Stimulated activated CD4-positive, alpha-beta T cell treated with anti-CD3 and anti-CD28 coated beads, TNF-alpha, amount 100 ng/mL, for 48 hours (primary cell): ENCODE results near the gene DPF3.

Experiments used
- DNase-seq, 3 donors: peaks; one replicate each; pipeline ENCODE4 v3.0.0-alpha.2; 2020; ENCODE audit warnings: low read depth in 3 of 3

Gene DPF3

DNA sequence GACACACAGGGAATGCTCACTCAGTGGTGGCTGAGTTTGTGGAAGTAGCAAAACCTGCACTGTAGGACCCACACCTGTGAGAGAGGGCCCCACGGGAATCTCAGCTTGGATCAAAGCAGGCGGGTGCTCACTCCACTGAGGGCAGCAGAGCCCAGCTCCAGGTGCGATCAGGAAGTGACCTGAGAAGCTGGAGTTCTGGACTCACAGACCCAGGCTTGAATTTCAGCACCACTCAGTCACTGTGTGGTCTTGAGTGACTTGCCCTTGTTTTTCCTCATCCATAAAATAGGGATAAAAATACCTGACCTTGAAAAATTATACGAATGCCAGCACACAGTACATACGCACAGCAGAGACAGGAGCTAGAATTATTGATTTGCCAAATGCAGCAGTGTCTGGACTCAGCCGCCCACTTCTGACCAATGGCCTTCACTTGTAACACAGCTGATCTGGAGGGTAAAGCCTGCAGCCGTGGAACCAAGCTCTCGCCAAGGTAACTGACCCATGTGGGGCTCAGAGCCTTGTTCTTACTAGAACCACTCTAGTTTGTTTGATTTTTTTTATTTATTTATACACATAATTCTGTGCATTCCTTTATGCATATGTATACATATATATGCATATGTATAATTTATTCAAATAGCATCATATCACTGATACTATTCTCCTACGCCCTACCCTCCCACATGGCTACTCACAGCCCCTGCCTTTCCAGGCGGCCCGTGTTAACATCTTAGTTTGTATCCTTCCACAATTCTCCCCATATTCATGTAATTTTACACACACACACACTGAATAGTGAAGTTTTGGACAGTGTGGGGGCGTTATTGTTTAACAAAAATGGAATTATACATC lies 53.9 kb downstream of the DPF3 start:
- DNase-seq: no peak

DNA sequence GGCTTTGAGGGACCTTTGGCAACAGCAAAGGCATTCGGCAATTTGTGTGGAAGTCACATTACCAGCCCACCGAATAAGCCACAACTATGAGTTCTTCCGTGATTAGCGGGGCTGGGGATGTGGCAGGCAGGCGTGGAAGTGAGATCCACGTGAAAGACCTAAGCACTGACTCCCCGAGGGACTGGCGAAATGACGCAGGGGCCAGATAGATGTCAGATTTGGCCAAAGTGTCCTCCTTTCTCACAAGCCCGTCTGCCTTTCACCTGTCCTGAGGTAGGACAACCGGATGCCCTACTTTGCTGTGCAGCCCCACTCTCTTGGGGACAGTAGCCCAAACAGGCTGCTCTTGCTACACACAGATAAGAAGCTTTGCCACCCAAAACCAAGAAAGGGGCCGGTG lies 54.5 kb downstream of the DPF3 start:
- DNase-seq: no peak

DNA sequence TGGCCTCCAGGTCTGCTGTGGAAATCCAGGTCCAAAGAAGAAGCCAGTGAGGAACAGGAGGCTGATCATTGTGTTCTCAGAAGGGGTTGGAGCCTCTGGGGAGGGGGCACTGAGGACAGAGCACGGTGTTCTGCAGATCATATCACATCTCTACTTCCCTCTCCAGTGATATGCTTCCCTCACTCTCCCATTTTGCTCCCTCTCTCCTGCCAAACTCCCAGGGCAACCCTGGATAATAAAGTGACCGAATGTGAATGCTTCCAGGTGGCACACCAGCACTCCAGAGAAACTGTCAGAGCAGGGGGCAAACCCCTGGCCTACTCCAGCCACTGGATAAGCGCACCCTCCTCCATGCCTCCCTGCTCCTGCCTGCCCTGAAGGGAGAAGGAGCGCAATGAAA lies 57.8 kb downstream of the DPF3 start:
- no peak for DNase-seq

DNA sequence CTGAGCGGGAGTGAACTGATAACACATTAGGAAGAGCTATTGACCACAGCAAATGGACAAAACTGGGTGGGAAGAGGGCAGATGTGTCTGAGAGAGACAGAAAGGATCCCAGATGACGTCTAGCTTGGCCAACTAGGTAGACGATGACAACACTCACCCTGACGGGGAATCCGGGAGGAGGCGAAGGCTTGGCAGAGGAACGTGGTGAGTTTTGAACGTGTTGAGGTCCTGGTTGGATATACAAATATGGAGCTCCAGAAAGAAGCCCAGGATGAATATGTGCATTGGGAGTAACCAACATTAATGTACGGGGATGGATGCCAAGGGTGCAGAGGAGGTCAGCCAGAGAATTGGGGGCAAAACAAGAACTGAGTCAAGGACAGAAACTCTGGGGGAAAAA lies 60.7 kb downstream of the DPF3 start:
- no peak for DNase-seq

DNA sequence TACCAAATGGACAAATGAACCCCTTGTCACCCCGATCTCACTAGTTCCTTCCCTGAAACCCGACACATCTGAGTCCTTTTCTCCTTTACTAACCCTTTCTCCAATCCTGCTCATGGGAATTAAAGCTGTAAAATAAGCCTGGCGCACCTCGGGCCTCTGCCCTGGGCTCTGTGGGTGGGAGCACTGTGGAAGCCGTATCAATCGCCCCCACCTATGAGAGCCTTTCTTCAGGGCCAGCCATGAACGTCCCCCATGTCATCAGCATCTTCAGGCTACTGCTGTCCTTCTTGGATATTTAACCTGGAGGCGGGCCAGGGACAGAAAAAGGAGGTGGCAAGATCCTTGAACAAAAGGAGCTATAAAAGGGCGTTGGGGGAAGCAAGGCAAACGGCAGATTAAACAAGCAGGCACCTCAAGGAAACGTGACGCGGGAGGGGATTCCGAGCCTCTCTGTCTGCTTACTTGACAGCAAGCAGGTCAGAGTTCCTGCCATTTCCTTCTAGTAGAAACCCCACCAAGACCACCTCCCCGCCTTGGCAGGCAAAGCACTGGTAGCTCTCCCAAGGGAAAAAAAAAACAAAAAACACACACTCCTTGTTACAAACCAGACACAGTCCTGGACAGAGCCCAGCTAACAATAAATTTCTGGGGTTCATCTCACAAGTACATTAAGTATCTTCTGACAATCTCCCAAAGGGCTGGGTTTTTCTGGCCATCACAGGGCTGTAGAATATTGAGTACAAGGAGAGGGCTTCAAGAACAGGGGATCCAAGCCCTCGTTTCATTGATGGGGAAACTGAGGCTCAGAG lies 62.9 kb downstream of the DPF3 start:
- no peak for DNase-seq

DNA sequence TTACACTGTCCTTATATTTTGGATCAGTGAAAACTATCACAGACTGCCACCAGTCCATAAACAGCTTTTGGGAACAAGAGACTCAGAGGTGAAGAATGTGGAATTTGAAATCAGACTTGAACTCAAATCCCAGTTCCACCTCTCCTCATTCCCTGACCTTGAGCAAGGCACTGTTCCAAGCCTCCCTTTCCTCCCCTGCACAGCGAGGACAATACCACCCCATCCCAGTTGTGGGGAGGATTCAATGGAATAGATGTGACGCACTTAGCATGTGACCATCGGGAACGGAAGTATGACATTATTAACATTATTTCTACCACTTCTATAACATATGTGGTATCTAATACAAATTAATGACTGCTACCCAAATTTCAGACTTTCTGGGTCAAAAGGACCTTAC lies 63.5 kb downstream of the DPF3 start:
- no peak for DNase-seq

DNA sequence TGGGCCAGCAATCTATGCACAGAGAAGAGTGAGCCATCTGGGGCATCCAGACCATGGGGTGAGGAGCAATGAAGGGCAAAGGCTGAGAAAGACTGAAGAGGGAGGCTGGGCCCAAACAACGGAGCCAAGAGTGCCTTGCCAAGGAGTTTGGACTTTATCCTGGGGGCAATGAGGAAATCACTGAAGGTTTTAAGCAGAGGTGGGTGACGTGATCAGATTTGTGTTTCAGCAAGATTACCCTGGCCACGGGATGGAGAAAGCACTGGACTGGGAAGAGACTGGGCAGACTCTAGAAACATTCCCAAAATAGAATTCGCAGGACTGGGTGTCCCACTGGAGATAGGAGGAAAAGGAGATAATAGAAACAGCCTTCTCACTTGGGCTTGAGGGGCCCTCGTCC lies 65.3 kb downstream of the DPF3 start:
- no peak for DNase-seq

DNA sequence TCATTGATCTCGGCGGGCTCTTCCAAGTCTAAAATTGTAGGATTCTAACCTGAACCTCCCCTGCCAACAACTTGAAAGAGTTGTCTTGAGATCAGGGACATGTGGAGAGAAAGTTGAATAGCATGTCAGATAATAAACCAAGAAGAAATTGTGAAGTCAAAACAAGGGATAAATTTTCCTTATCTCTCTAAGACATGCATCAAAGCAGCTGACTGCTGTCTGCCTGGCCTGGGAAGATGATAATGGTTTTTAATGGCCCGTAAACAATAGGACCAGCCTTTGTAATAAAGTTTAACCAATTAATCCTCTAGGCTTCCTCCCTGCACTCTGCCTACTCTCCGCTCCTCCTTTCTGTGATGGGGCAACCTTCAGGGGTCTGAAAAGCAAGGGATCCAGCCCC lies 67.9 kb downstream of the DPF3 start:
- DNase-seq: no peak

DNA sequence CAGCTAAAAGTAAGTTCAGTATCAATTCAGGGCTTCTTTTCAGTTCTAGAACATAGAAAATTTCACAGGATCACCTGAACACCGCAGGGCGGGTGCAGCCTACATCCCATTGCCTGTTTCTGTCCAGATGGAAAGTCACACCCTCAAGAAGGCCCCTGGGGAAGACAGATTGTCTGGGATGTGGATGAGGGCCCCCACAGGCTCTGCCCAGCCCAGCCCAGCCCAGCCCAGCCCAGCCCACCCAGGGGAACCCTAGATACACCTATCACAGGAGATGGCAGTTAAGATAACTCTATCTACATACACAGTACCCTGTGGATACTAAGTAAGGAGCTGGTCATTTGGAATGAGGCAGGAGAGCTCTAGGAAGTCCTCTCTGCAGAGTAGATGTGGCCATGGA lies 68.4 kb downstream of the DPF3 start:
- DNase-seq: no peak

DNA sequence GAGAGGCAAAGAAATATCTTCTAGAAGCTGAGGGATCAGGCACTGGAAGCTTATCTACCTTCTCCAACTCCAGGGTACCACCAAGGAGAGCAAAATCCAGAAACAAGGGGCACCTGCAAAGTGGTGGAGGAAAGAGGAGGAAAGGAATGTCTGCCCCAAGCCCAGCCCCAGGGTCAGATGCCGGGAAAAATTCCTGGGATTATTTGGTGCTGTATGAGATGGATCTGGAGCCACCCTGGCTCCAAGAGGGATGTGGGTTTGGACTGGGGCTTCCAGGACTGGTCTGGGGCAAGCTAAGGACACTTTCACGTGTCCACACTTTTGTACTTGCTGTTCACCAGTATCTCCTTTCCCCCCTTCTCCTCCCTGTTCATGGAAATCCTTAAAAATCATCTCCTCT lies 69.8 kb downstream of the DPF3 start:
- no peak for DNase-seq

DNA sequence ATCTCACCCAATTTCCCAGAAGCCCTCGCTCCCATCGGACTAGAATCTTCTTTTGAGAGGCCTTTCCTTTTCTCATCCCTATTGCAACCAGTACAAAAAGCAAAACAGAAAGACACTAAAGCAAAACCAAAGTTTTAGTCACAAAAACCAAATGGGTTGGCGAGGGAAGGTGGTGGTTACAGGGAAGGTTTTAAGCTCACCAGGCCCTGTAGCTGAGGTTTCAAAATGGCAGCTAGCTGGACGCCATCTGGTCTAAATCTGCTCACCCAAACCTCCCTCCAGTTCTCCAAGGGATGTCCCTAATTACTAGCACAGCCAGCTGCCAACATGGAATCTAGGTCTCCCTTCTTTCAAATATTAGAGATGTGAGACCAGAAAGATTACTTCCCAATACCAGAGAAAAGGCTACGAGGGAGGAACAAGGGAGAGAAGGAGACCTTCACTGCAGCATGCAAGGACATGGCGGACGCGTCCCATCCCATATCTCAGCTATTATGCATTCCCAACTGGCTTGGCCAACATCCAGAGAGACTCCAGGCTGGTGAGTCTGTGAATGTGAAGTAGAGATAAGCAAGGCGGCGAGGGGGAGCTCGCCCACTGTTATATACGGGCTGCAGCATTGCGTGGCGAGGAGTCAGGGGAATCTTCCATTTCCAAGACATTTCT lies 70.8 kb downstream of the DPF3 start:
- no peak for DNase-seq

DNA sequence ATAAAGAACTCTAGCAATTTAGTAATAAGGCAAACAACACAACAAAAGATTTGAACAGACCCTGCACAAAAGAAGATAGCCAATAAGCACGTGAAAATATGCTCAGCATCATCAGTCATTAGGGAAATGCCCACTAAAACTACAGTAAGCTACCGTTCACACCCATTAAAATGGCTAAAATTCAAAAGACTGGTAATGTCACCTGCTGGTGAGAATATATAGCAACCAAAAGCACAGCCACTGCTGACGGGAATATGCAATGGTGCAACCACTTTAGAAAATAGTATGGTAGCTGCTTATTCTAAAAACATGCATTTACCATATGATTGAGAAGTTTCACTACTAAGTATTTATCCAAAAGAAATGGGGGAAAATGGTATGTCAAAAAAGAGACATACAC lies 74.9 kb downstream of the DPF3 start:
- DNase-seq: no peak

DNA sequence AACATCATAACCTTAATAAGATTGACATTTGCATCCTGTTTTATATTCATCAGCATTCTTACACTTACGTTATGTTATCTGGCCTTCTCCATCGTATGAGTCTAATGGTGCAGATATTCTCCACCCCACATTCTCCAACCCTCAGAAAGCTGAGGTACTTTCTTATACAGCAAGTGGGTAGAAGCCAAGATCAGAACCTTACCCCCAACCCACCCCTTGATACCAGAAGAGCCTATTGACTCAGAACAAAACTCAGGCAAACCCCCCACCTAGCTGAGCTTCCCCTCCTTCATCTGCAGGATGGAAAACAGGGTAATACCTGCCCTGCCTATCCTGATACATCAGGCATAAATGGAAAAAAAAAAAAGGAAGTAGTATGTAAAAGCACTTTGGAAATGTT lies 77.6 kb downstream of the DPF3 start:
- DNase-seq: no peak

DNA sequence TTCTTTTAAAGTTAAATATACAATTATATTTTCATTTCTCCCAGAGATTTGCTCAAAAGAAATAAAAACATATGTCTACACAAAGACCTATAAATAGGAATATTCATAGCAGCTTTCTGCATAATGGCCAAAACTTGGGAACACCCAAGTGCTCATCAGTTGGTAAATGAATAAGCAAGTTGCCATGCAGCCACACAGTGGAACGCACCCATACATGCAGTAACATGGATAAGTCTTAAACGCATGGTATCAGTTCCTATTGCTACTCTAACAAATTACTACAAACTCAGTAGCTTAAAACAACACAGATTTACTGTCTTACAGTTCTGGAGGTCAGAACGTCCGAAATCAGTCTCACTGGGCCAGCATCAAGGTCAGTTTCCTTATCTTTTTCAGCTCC lies 78.5 kb downstream of the DPF3 start:
- no peak for DNase-seq

DNA sequence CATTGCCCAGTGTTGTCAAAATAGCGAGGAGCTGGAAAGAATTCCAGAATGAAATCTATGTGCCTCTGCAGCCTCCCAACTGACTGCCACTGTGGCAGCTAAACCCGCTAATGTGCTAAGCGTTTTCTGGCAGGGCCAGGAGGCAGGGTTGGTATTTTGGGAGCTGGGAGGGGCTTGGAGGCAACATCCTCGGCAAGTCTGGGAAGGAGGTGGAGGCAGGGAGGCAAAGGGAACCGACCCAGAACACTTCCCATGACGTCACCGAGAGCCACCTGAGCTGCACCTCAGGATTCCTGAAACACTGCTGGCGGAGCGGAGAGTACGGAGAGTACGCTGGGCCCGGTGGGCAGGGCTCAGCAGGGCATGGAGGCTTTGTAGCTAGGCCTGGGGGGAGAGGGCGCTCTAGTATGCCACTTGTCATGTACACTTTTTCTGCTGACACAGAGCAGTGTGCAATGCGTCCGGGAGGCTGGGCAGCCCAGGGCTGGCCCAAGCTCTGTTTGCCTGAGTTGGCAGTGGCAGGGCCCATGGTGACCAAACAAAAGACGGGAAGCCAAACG lies 81.5 kb downstream of the DPF3 start:
- no peak for DNase-seq

DNA sequence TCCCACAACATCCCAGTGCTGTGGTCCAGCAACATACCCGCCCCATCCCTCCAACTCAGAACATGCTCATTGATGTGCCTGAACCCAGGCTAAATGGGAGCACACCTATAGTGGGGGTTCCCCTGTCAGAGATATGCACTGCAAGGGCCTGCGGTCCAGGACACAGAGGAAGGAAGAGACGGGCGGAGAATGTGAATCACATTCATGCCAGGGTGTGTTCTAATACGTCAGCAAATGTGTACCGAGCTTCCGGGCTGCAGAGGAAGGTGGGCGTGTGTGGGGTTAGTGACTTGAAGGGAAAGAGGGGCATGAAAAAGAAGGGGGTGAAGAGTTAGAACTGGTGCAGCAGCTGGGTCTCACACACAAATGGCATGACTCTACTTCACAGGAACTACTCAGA lies 83.7 kb downstream of the DPF3 start:
- peak; percentile 20 to 47 (median 37) for DNase-seq

DNA sequence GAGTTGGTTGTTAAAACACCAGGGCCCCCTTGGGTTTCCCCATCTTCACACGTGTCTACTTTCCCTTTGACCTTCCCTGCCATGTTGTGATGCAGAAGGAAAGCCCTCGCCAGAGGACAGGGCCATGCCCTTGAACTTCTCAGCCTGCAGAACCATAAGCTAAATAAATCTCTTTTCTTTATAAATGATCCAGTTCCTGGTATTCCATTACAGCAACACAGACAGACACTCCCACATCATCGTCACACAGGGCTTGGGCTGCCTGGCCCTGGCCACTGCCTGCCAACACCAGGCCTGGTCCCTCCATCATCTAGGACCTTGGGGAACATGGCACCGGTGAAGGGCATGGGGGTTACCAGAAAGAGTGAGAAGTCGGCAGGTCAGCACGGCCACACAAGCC lies 84.8 kb downstream of the DPF3 start:
- no peak for DNase-seq

DNA sequence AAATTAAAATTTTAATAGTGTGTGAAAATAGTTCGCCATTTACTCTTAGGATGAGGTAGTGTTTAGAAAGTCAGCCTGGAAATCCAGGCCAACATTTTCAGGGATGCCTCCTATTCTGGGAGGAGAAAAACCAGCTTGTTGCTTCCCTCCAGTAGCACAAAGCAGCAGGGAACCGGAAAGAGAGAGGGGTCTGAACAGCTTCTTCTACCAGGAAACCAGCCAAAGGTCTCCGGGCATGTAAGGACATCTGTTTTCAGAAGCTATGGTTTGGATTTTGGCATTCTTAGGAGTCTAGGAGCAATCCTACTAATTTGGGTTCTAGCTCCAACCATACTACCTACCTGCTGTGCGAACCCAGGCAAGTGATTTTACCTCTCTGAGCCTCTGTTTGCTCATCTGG lies 85.3 kb downstream of the DPF3 start:
- DNase-seq: no peak

DNA sequence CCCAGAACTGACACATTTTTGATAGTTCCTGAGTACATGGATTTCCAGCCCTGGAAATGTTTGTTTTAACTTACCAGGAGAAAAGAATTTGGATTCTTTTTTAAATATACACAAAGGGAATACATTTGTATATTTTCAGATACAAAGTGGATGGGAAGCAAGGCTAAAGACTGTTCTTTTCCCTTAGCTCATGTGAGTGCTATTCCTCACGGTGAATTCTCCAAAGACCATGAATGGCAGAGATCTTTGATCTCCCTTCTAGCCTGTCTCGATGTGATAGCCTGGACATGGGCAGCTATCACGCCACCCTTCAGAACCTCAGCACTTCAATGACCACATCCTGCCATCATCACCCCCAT lies 91.3 kb downstream of the DPF3 start:
- DNase-seq: no peak

DNA sequence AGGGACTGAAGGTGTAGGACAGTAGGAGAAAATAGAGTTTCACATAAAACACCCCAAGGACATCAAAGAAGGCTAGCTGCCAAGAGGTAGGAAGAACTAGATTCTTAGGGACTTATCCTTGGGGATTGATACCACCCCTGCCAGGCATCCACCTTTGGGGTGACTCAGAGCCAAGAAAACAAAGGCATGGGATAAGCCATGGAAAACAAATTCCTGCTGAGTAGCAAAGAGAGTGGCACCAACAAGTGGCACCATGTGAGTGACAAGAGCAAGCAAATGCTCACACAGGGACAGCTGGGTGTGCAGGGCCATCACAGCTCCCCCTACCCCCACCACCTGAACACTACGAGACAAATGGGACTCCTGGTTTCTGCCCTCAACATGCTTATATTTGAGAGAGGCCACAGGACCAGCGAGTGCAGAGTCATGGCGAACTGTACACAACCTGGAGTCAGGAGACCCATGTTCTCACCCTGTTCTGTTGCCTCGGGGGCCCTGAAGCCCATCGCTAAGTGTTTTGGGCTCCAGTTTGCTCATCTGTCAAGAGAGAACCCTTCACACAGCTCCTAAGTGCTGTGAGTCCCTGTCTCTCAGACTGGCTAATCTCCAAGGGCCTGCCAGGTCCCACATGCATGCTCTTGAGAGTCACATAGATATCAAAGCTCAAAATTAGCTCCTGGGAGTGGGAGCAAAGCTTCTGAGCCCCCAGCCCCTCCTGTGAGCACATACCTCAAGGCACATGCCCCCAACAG lies 91.9 kb downstream of the DPF3 start:
- no peak for DNase-seq

DNA sequence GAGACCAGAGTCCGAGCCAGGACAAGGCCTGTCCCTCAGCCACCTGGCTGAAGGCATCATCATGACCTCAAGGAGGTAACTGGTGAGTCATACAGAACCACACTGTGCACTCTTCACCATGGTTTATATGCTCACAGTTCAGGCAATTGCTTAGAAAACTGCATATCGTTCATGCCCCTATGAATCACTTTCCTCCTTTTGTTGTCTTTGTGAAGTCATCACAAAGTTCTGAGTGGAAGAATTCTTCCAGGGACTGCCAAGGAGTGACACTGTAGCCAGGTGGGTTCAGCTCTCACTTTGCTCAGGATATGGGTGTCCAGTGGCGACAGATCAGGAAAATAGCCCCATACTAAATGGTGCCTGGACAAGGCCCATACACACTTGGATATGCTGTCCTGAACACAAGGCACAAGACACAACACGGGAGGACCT lies 92.5 kb downstream of the DPF3 start:
- DNase-seq: no peak
